GM21786 (cell line): ENCODE results near the gene CRTAC1.
"Not testable (repeated sequence)": the region's sequence is repeated elsewhere in the genome, so short reads cannot be mapped to it uniquely, and the experiment has no call there.

ENCODE experiments used
- ATAC-seq: cut with Tn5 transposase; IDR thresholded peaks from one replicate; pipeline ENCODE4 v1.9.1; 2021; ENCODE audit not compliant: unreplicated experiment

The CRTAC1 gene

DNA sequence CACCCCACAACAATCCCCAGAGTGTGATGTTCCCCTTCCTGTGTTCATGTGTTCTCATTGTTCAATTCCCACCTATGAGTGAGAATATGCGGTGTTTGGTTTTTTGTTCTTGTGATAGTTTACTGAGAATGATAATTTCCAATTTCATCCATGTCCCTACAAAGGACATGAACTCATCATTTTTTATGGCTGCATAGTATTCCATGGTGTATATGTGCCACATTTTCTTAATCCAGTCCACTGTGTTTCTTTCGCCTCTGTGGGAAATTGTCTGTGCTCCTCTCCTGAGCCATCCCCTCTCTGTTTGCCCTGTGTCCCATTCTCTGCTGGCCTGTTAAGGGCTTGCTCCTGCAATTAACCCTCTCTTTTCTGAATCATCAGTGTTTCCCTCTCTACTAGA lies 186.4 kb downstream of the CRTAC1 start:
- not testable (repeated sequence) for ATAC-seq

DNA sequence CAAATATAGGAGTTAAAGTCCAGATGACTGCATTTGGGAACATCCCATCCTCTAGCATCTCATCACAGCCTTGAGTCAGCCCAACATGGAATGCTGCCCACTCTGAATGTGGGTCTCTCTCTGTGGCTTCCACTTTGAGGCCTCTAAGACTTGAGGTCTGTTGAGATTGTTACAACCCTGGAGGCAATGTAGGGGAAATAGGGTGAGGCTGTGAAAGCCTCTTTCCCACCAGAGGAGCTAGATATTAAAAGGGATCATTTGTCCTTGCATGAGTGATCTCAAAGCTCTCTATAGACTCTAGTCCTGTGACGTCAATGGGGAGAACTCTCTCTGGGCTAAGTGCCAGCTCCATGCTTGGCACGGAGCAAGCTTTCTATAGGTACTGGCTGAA lies 187.1 kb downstream of the CRTAC1 start:
- ATAC-seq, result no peak

DNA sequence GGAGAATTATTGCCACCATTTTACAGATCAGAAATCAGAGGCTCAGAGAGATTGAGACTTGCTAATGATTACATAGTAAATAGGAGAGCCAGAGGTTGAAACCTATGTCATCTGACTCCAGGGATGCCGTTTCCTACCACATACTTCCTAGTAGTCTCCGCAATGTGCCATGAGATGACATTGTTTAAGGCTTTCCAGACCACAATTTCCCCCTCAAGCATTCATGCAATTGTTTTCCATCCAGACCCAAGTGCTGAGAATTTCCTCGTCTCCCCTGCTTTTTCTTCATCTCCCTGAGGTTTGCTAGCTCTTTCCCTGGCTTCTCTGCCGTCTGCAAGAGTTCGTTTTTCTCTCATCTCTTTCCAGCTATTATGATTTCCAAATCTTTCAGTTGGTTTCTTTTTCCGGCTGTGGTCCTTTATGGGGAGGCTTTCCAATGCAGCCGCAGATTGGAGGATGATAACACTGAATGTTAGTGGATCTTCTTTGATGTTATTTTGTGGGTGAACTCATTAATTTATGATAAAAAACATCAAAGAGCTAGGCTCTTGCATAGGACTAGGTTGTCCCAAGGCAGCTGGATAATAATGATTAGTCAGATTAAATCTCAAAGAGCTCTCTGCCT lies 187.7 kb downstream of the CRTAC1 start:
- no peak for ATAC-seq

DNA sequence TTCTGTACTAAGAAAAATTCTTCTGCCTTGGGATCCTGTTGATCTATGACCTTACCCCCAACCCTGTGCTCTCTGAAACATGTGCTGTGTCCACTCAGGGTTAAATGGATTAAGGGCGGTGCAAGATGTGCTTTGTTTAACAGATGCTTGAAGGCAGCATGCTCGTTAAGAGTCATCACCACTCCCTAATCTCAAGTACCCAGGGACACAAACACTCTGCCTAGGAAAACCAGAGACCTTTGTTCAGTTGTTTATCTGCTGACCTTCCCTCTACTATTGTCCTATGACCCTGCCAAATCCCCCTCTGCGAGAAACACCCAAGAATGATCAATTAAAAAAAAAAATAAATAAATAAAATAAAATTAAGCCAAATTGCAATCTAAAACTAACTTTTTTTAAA lies 188.3 kb downstream of the CRTAC1 start:
- ATAC-seq, result not testable (repeated sequence)

DNA sequence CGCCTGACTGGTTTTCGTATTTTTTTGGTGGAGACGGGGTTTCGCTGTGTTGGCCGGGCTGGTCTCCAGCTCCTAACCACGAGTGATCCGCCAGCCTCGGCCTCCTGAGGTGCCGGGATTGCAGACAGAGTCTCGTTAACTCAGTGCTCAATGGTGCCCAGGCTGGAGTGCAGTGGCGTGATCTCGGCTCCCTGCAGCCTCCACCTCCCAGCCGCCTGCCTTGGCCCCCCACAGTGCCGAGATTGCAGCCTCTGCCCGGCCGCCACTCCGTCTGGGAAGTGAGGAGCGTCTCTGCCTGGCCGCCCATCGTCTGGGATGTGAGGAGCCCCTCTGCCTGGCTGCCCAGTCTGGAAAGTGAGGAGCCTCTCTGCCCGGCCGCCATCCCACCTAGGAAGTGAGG lies 189.3 kb downstream of the CRTAC1 start:
- ATAC-seq, result not testable (repeated sequence)

DNA sequence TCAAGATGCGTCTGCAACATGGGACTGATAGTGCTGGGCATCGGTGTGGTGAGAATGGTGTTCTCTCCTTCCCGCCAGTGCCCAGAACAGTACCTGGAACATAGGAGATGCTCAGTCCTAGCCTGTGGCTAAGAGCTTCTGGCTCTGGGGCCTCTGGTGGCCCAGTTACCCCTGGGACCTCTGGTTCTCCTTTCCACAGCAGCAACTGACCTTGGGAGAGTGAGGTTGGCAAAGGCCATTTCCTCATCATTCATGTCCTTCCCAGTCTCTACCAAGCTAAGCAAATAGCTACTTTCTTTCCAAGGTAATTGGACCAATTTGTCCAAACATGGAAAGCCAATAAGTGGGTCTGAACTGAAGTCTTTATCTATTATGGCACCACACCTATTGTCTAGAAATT lies 192.3 kb downstream of the CRTAC1 start:
- ATAC-seq, result no peak

DNA sequence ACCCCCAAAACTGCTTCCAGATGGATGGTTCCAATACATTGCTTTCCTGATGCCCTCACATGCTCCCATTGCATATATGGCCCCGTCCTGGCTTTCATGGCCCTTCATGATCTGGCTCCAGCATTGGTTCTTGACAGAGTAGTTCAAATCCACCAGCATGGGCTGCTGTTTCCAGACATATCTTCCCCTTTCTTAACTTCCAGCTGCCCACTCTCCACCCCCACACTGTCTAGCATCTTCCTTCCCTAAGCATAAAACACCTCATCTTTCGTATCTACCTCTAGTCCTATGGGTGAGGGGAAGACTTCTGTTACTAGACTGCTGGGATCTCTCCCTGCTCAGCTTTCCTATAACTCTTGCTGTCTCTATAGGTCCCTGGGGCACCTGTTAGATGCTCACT lies 194.0 kb downstream of the CRTAC1 start:
- no peak for ATAC-seq

DNA sequence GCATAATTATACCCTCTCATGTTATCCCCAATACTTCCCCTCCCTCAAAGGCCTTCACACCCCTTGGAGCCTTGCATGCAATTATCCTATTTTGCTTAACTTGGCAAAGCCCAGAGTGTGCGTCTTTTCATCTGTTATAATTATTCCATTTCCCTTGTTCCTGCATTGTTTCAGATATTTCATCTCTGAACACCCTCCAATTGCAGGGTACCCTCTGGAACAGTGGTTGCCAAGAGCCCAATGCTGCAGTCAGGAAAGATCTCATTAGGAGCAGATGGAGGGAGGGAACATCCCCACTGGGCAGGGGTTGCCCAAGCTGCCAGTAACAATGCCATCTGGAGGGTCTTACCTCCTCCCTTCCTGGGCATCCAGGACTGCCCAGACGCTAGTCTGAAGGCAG lies 199.2 kb downstream of the CRTAC1 start:
- ATAC-seq, result no peak

DNA sequence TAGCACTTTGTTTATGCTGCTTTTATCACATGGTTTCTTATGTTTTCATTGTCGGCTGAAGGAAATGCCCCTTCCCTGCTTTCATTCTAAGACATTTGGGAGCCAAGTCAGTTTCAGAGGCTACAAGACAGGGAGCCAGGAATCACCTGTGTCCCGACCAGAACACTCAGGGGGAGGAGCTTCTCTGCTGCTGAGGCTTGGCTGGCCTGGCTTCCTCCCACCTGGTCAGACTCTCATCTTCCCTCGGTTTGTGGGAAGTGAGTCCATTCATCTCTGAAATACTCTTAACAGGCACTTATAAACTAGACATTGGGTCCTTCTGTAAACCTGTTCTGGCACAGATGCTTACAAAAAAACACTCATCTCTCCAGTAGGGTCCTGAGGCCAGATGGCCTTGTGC lies 200.4 kb downstream of the CRTAC1 start:
- no peak for ATAC-seq

DNA sequence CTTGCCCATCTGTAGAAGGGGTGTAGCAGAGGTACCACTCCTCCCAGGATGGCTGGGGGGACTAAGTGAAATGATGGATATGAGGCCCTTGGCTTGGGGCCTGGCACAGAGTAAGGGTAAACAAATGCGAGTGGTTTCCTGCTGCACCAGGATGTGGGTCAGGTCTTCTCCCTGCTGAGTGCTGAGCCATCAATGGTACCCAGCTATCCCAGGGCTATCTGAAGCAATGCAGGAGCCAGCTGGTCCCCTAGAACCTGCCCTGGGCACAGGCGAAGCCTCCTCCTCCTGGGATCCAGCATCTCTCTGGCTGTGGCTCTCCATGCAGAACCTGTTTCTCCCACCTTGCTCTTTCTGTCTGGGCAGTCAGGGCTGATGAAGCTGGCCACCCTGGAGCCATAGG lies 201.7 kb downstream of the CRTAC1 start:
- ATAC-seq, result no peak

DNA sequence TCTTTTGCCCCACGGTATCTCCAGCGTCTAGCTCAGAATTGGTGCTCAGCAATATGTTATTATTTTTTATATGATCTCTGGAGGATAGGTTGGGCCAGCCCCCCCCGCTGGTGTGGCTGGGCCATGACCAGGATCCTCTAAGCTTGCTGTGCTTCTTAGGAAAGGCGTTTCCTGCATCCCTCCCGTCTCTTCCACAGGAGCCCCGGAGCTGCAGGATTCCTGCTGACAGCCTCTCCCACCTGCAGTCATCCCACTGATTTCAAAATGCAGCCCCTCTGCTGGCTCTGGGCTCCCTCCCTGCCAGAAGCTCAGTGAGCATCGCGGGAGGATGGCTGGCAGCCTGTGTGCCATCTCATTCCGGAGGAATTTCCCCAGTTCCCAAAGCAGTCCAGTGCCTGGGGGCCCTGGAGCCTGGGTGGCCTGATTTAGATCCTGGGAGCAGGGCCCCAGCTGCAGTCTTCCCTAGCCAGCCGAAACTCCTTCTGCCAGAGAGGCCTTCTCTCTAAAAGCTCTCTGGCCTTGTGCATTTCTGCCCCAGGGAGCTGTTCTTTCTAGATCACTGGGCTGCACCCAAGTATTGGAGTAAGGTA lies 202.6 kb downstream of the CRTAC1 start:
- ATAC-seq, result no peak

DNA sequence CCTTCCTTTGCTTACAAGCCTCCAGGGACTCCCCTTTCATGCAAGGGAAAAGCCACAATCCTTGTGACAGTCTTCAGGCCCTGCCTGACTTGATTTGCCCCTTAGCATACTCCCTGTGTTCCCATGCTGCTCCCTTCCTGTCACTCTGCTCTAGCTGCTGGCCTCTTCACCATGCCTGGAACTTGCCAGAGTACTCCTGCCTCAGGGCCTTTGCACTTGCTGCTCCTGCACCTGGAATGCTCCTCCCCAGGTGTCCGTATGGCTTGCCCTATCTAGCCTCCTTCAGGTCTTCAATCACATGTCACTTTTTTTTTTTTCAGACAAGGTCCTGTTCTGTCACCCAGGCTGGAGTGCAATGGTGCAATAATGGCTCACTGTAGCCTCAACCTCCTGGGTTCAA lies 203.5 kb downstream of the CRTAC1 start:
- no peak for ATAC-seq

DNA sequence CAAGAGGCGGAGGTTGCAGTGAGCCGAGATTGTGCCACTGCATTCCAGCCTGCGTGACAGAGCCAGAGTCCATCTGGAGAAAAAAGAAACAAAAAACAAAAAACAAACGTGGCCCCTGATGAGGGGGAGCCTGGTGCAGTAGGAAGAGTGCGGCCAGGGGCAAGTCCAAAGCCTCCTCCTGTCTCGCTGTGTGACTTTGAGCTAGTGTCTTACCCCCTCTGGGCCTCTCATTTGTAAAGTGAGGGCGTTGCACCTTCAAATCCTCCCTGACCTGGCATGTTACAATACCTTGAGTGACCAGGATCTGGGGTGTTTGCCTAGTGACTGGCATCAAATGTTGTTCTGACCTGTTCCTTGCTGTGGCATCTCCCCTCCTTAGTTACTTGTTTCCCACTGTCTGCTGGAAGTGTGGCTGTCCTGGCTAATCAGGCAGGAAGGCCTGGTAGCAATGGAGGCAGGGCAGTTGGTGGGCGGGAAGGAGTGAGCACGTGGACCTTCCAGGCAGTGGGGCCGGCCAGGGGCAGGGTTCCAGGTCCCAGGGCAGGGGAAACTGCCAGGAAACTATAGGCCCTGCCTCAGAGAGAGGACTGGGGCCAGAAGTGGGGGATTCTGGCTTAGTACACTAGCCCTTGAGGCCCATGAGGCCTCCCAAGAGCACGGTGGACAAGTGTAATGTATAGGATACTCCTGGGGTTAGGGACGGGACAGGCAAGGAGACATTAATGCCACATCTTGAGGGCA lies 205.2 kb downstream of the CRTAC1 start:
- ATAC-seq, result no peak

DNA sequence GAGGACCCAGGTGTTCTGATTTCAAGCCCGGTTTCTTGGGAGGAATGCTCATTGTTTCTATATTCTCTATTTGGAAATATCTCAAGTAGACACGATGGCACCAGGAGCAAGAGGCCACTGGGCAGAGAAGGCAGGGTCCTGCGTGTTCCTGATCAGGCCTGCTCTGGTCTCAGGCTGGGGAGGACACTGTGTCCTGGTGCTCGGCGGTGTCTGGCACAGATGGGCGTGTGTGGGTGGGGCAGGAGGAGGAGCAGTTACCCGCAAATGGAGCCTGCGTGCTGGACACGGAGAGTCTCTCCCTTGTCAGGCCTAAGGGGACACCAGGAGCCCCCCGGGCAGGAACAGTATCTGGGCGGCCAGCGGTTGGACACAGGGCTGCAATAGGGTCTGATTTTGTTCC lies 206.7 kb downstream of the CRTAC1 start:
- ATAC-seq, result no peak

DNA sequence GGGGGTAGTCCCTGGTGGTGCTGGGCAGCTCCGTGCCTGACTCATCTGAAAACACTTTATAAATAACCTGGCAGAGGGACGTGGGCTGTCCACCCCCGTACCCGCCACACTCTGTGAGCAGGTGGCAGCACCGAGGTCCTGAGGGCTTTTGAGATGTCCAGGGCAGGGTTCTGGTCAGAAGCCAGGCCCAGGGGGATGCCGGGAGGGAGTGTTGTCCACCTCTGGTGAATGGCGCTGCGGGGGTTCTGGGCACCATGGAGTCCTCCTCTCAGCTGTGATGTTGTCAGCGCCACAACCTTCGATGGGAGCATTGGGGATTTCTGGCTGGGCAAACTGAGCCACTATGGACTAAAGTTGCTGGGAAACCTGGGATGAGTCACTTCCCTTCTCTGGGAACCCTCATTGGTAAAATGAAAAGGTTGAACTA lies 208.1 kb downstream of the CRTAC1 start:
- no peak for ATAC-seq

DNA sequence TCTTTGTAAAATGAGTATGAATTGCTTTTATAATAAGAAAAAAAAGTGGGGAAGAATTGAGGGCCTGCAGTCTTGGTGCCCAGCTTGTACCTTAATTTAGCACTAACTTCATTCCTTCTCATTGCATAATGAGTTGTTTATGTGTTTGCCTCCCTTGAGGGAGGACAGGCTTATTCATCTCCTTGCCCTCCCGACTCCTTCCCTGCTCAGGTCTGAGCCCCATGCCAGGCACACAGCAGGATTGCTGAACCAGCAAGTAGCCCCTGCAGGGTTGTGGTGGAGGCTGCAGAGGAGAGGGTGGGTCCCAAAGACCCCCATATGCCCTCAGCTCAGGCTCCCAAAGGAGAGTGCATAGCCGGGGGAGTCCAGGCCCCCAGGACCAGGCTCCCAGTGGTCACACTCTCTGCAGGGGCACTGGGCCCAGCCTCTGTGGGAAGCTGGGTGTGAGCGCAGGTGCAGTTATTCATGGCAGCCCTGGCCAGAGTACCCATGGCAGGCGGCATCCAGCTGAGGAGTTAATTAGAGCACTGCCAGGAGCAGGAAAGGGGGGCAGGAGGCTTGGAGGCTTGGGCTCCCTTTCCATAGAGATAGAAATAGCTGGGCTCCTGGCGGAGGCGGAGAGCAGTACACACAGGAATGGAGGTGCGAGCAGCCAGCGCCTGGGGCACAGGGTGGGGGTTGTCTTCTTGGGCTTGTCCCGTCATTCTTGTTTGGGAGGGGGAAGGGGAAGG lies 208.9 kb downstream of the CRTAC1 start:
- ATAC-seq, result no peak

DNA sequence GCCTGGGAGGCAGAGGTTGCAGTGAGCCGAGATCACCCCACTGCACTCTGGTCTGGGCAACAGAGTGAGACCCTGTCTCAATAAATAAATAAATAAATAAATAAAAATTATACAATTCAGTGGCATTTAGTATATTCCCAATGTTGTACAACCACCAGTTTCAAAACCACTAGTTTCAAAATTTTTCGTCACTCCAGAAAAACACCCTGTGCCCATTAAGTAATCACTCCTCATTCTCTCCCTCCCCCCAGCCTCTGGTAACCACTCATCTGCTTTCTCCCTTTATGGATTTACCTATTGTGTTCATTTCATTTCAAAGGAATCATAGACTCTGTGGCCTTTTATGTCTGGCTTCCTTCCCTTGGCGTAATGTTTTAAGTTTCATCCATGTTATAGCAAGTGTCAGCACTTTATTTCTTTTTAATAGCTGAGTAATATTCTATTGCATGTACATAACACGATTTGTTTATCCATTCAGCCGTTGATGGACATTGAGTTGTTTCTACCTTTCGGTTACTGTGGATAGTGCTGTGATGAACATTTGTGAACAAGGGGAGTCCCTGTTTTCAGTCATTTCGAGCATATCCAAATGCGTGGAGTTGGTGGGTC lies 210.2 kb downstream of the CRTAC1 start:
- ATAC-seq, result no peak

DNA sequence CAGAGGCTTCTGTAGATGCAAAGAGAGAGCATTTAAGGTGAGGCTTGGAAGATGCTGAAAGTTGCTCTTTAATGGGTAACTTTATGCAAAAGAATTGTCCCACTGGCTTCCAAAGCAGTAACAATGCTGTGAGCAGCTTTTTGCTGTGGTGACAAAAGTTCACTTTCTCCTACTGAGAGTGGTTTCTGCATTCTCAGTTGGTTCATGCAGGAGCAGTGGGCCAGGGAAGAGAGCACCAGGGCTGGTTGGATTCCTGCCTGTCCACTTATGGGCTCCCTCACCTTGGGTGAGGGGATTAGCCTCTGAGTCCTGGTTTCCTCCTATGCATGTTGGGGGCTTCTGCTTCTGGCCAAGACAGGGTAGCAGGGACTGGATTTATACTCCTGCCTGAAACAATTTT lies 211.8 kb downstream of the CRTAC1 start:
- ATAC-seq, result no peak

DNA sequence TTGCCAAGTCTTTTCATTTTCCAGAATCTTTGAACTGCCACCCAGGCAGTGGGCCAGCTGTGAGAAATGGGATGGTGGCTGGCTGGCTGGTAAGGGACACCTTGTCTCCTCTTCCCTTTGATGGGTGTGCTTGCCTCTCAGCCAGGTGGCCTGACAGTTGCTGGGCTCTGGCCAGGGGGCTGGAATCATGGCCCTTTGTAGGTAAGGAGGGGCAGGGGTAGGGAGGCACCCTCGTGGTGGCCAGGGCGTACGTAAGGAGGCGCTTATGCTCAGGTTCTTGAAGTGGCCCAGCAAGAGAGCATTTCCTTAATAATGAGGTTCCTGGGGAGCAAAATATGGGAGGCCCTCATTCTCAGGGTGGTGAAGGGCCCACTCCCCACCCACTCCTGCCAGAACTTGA lies 213.8 kb downstream of the CRTAC1 start:
- ATAC-seq, result no peak
